ENCODE data around the gene ZFYVE21.

Gene ZFYVE21

DNA sequence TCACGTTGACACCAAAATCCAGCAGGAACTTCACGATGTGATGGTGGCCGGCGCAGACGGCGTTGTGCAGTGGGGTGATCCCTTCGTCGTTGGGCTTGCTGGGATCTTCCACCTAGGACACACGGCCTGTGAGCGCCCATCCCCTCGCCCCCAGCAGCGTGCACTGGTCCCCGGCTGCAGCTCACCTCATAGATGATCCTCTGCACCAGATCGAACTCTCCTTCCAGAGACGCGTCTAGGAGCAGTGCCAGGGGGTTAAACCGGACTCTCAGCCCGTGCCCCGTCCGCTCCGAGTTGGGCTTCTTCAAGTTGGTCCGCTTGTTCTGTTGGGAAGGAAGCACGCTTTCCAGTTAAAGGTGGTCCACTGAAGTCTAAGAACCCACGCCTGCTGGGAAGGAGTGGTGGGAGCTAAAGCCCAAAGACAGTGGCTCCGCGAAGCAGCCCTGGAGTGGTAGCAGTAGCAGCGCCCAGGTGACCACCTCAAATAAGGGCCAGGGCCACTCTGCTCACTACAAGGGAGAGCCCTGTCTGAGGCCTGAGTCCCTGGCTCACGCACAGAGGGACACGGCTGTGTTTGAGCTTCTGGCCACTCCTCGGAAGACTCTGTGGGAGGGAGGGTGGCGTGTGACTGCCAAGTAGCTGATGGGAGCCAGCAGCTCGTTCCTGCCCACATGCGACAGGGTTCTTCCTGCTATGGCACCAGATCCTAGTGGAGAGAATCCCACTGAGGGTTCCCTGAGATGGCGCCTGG, 23.3 kb downstream of the ZFYVE21 start:
- no peak for TF ChIP-seq EZH2 (IDR thresholded peaks at IDR 0.05; ENCODE audit: borderline replicate concordance, low read depth, low read length, severe bottlenecking)
- TF ChIP-seq, protein P1, sequence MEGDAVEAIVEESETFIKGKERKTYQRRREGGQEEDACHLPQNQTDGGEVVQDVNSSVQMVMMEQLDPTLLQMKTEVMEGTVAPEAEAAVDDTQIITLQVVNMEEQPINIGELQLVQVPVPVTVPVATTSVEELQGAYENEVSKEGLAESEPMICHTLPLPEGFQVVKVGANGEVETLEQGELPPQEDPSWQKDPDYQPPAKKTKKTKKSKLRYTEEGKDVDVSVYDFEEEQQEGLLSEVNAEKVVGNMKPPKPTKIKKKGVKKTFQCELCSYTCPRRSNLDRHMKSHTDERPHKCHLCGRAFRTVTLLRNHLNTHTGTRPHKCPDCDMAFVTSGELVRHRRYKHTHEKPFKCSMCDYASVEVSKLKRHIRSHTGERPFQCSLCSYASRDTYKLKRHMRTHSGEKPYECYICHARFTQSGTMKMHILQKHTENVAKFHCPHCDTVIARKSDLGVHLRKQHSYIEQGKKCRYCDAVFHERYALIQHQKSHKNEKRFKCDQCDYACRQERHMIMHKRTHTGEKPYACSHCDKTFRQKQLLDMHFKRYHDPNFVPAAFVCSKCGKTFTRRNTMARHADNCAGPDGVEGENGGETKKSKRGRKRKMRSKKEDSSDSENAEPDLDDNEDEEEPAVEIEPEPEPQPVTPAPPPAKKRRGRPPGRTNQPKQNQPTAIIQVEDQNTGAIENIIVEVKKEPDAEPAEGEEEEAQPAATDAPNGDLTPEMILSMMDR (IDR thresholded peaks at IDR 0.05; ENCODE audit: borderline replicate concordance, extremely low read depth, low read length, poor library complexity, severe bottlenecking): no peak
- ATAC-seq (ENCODE audit: insufficient read depth, low read depth) (no peak), DNase-seq (no peak)
- no peak overlapping the region for H3K9ac ChIP-seq (ENCODE audit: low read depth, low read length)
- no peak overlapping the region for H2AFZ ChIP-seq (ENCODE audit: low read depth, low read length)
- no peaks in the 10 kb centered on the region for H3K36me3 ChIP-seq (ENCODE audit: insufficient read depth, low read length)
- H3K9me3 ChIP-seq (ENCODE audit: insufficient read depth, low read length, severe bottlenecking): no peaks in the 10 kb centered on the region
- H3K79me2 ChIP-seq (ENCODE audit: insufficient read depth, low read length): no peaks in the 10 kb centered on the region
- no peak overlapping the region for H3K27ac ChIP-seq (ENCODE audit: low read length)
- H3K27me3 ChIP-seq (ENCODE audit: insufficient read depth, low read length, poor library complexity): no peaks in the 10 kb centered on the region
- no peak overlapping the region for H3K4me2 ChIP-seq (ENCODE audit: insufficient read depth, low read length)
- no peaks in the 10 kb centered on the region for H3K4me1 ChIP-seq (ENCODE audit: insufficient read depth, low read length)
- H3K4me3 ChIP-seq (ENCODE audit: low read depth in 1 of 2, low read length in 2 of 2): no peak overlapping the region
- no peaks in the 10 kb centered on the region for H4K20me1 ChIP-seq (ENCODE audit: insufficient read depth, low read length)

DNA sequence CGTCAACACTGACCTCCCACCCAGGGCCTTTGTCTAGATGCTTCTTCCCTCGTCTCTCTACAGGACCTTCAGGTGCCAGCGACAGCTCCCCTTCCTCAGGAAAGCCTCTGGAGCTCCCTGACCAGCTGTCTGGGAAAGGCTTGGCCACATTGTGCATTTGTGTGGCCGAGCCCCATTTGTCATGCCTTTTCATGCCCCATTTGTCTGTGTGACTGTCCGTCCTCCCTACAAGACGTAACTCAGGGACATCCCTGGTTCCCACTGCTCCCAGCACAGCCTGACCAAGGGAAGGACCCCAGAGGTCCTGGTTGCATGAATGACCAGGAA, 23.8 kb downstream of the ZFYVE21 start:
- Histone ChIP-seq H4K20me1 (ENCODE audit: insufficient read depth, low read length) (no peaks in the 10 kb centered on the region), H3K36me3 (ENCODE audit: insufficient read depth, low read length) (no peaks in the 10 kb centered on the region), H2AFZ (ENCODE audit: low read depth, low read length) (no peak overlapping the region), H3K4me1 (ENCODE audit: insufficient read depth, low read length) (no peaks in the 10 kb centered on the region), H3K4me2 (ENCODE audit: insufficient read depth, low read length) (no peak overlapping the region), H3K79me2 (ENCODE audit: insufficient read depth, low read length) (no peaks in the 10 kb centered on the region), H3K27me3 (ENCODE audit: insufficient read depth, low read length, poor library complexity) (no peaks in the 10 kb centered on the region), H3K9ac (ENCODE audit: low read depth, low read length) (no peak overlapping the region), H3K27ac (ENCODE audit: low read length) (no peak overlapping the region), H3K4me3 (ENCODE audit: low read depth in 1 of 2, low read length in 2 of 2) (no peak overlapping the region), H3K9me3 (ENCODE audit: insufficient read depth, low read length, severe bottlenecking) (no peaks in the 10 kb centered on the region)
- DNase-seq: no peak
- TF ChIP-seq EZH2 (IDR thresholded peaks at IDR 0.05; ENCODE audit: borderline replicate concordance, low read depth, low read length, severe bottlenecking): no peak
- TF ChIP-seq, protein P1 (IDR thresholded peaks at IDR 0.05; ENCODE audit: borderline replicate concordance, extremely low read depth, low read length, poor library complexity, severe bottlenecking): no peak
- ATAC-seq (ENCODE audit: insufficient read depth, low read depth): no peak

GRCh38 chr14:103739793-103740501, 24.3 kb downstream of the ZFYVE21 start:
- DNase-seq (no peak), ATAC-seq (ENCODE audit: insufficient read depth, low read depth) (no peak)
- Histone ChIP-seq H3K4me3 (ENCODE audit: low read depth in 1 of 2, low read length in 2 of 2) (no peak overlapping the region), H3K4me2 (ENCODE audit: insufficient read depth, low read length) (no peak overlapping the region), H3K36me3 (ENCODE audit: insufficient read depth, low read length) (no peaks in the 10 kb centered on the region), H3K27ac (ENCODE audit: low read length) (no peak overlapping the region), H4K20me1 (ENCODE audit: insufficient read depth, low read length) (no peaks in the 10 kb centered on the region), H3K9ac (ENCODE audit: low read depth, low read length) (no peak overlapping the region), H2AFZ (ENCODE audit: low read depth, low read length) (no peak overlapping the region), H3K27me3 (ENCODE audit: insufficient read depth, low read length, poor library complexity) (no peaks in the 10 kb centered on the region), H3K4me1 (ENCODE audit: insufficient read depth, low read length) (no peaks in the 10 kb centered on the region), H3K9me3 (ENCODE audit: insufficient read depth, low read length, severe bottlenecking) (no peaks in the 10 kb centered on the region), H3K79me2 (ENCODE audit: insufficient read depth, low read length) (no peaks in the 10 kb centered on the region)
- TF ChIP-seq, protein P1 (IDR thresholded peaks at IDR 0.05; ENCODE audit: borderline replicate concordance, extremely low read depth, low read length, poor library complexity, severe bottlenecking): no peak
- TF ChIP-seq EZH2 (IDR thresholded peaks at IDR 0.05; ENCODE audit: borderline replicate concordance, low read depth, low read length, severe bottlenecking): no peak
